IMR-90 (cell line): ENCODE results near the gene DIP2A. TPM values are rescaled to one million over a fixed set of nuclear protein-coding genes. Genes with fewer than 3 reads are reported as not detected.

Source experiments
- ATAC-seq: fragments of 200-7000 bp; cut with Tn5 transposase; 2 replicates; pipeline ENCODE4 v1.9.1; 2020; ENCODE audit warnings: low read depth, mild to moderate bottlenecking, moderate library complexity
- BruUV-seq: library from RNA; stranded (reverse); fragments of 400-500 nt; replicated peaks from 2 replicates; lab custom pipeline; 2021; lab: Mats Ljungman, UMichigan
- CTCF ChIA-PET: fragments of 300-600 bp; formaldehyde crosslinking; extraction: SDS; loops from one replicate; lab custom pipeline; 2021; ENCODE audit warnings: antibody characterized with exemption; lab: Yijun Ruan, JAX
- POLR2A ChIA-PET: fragments of 300-600 bp; sonication (Branson Sonifier 250); formaldehyde crosslinking; loops from one replicate; lab custom pipeline; 2022; ENCODE audit warnings: antibody characterized with exemption; ENCODE audit not compliant: unreplicated experiment; lab: Charles Lee
- DNase-seq: peaks from one replicate; pipeline ENCODE4 v3.0.0; 2013
- H2AFZ ChIP-seq: replicated peaks from 2 replicates; pipeline ENCODE3; 2013; ENCODE audit warnings: low read length, mild to moderate bottlenecking; ENCODE audit not compliant: poor library complexity
- H2AK5ac ChIP-seq: 2 replicates; pipeline ENCODE4 v1.6.1; 2013; ENCODE audit warnings: low read depth, low read length, inconsistent platforms
- H2AK9ac ChIP-seq: replicated peaks from 2 replicates; pipeline ENCODE3; 2013; ENCODE audit warnings: mild to moderate bottlenecking, low read depth, low read length, moderate library complexity; ENCODE audit not compliant: poor library complexity
- H2BK120ac ChIP-seq: 2 replicates; pipeline ENCODE4 v1.6.1; 2013; ENCODE audit warnings: low read depth, low read length, inconsistent platforms
- H2BK15ac ChIP-seq: 3 replicates; pipeline ENCODE4 v1.6.1; 2013; ENCODE audit warnings: low read depth, low read length, inconsistent platforms
- H2BK20ac ChIP-seq: 2 replicates; pipeline ENCODE4 v1.6.1; 2013; ENCODE audit warnings: low read depth, mild to moderate bottlenecking, inconsistent platforms, low read length, moderate library complexity
- H2BK5ac ChIP-seq: 2 replicates; pipeline ENCODE4 v1.6.1; 2013; ENCODE audit warnings: mild to moderate bottlenecking, low read depth, low read length, inconsistent platforms; ENCODE audit not compliant: poor library complexity, severe bottlenecking
- H3K14ac ChIP-seq: replicated peaks from 2 replicates; pipeline ENCODE4 v1.6.1; 2013; ENCODE audit warnings: low read depth, low read length, inconsistent platforms
- H3K18ac ChIP-seq: 2 replicates; pipeline ENCODE4 v1.6.1; 2013; ENCODE audit warnings: low read depth, low read length, control low read depth
- H3K23ac ChIP-seq: 2 replicates; pipeline ENCODE4 v1.6.1; 2013; ENCODE audit warnings: low read depth, low read length, inconsistent platforms
- H3K27ac ChIP-seq: 2 replicates; pipeline ENCODE4 v1.5.1; 2013; ENCODE audit warnings: mild to moderate bottlenecking, control low read depth, low read length; ENCODE audit not compliant: insufficient read depth
- H3K27me3 ChIP-seq: 2 replicates; pipeline ENCODE4 v1.6.1; 2013; ENCODE audit warnings: low read length; ENCODE audit not compliant: control insufficient read depth, insufficient read depth
- H3K36me3 ChIP-seq: 2 replicates; pipeline ENCODE4 v1.6.1; 2013; ENCODE audit warnings: low read length, mixed read lengths; ENCODE audit not compliant: control insufficient read depth, insufficient read depth
- H3K4ac ChIP-seq: 2 replicates; pipeline ENCODE4 v1.6.1; 2013; ENCODE audit warnings: low read depth, low read length, inconsistent platforms
- H3K4me1 ChIP-seq: 2 replicates; pipeline ENCODE4 v1.6.1; 2013; ENCODE audit warnings: low read length, mixed read lengths; ENCODE audit not compliant: control insufficient read depth, insufficient read depth
- H3K4me2 ChIP-seq: 2 replicates; pipeline ENCODE4 v1.6.1; 2013; ENCODE audit warnings: low read depth, mild to moderate bottlenecking, control low read depth, low read length, moderate library complexity
- H3K4me3 ChIP-seq: 2 replicates; pipeline ENCODE4 v1.5.1; 2013; ENCODE audit warnings: low read depth, mild to moderate bottlenecking, control low read depth, low read length, moderate library complexity; ENCODE audit not compliant: insufficient read depth
- H3K56ac ChIP-seq: 2 replicates; pipeline ENCODE4 v1.6.1; 2013; ENCODE audit warnings: low read length, inconsistent platforms; ENCODE audit not compliant: insufficient read depth; ENCODE audit errors: extremely low read depth
- H3K79me1 ChIP-seq, 2 experiments: 2 replicates each; pipeline ENCODE4 v1.6.1; 2013; ENCODE audit warnings: low read length in 2 of 2, inconsistent platforms in 1 of 2, low read depth in 1 of 2
- H3K9ac ChIP-seq: 2 replicates; pipeline ENCODE4 v1.6.1; 2013; ENCODE audit warnings: low read depth, low read length, control low read depth
- H3K9me1 ChIP-seq: 2 replicates; pipeline ENCODE4 v1.6.1; 2013; ENCODE audit warnings: low read length, inconsistent platforms; ENCODE audit not compliant: insufficient read depth
- H3K9me3 ChIP-seq: 2 replicates; pipeline ENCODE4 v1.6.1; 2013; ENCODE audit warnings: low read length; ENCODE audit not compliant: control insufficient read depth, insufficient read depth
- H4K20me1 ChIP-seq: 2 replicates; pipeline ENCODE4 v1.6.1; 2013; ENCODE audit warnings: low read length, inconsistent platforms; ENCODE audit not compliant: insufficient read depth
- H4K5ac ChIP-seq: 2 replicates; pipeline ENCODE4 v1.6.1; 2013; ENCODE audit warnings: mild to moderate bottlenecking, low read depth, low read length, control low read depth
- H4K8ac ChIP-seq, 2 experiments: 2 replicates each; pipeline ENCODE4 v1.6.1; 2013; ENCODE audit warnings: low read depth in 2 of 2, low read length in 2 of 2, control low read depth in 1 of 2, inconsistent platforms in 1 of 2
- H4K91ac ChIP-seq: 2 replicates; pipeline ENCODE4 v1.6.1; 2013; ENCODE audit warnings: low read depth, low read length, inconsistent platforms; ENCODE audit not compliant: insufficient read depth
- CEBPB ChIP-seq: IDR thresholded peaks from 2 replicates; pipeline ENCODE4 v1.6.1; 2012; ENCODE audit warnings: low read depth, low read length, improper control_type of control experiment
- CHD1 ChIP-seq: IDR thresholded peaks from 2 replicates; pipeline ENCODE4 v1.6.1; 2012; ENCODE audit warnings: low read depth, low read length, improper control_type of control experiment
- CTCF ChIP-seq: conservative IDR thresholded peaks from 2 replicates; pipeline ENCODE4 v1.5.1; 2012; ENCODE audit warnings: mild to moderate bottlenecking, low read depth, low read length, improper control_type of control experiment
- MAFK ChIP-seq: IDR thresholded peaks from 2 replicates; pipeline ENCODE4 v1.6.1; 2012; ENCODE audit warnings: low read depth, low read length, improper control_type of control experiment
- MXI1 ChIP-seq: IDR thresholded peaks from 2 replicates; pipeline ENCODE4 v1.6.1; 2012; ENCODE audit warnings: low read depth, mild to moderate bottlenecking, low read length, moderate library complexity, borderline replicate concordance
- NFE2L2 ChIP-seq: fragments of 150-350 bp; IDR thresholded peaks from 2 replicates; pipeline ENCODE4 v1.6.1; 2016; ENCODE audit warnings: low read depth, mild to moderate bottlenecking, low read length
- POLR2A ChIP-seq: IDR thresholded peaks from 2 replicates; pipeline ENCODE4 v1.6.1; 2012; ENCODE audit warnings: mild to moderate bottlenecking, low read depth, low read length
- RAD21 ChIP-seq: IDR thresholded peaks from 2 replicates; pipeline ENCODE4 v1.6.1; 2012; ENCODE audit warnings: low read length, improper control_type of control experiment
- RCOR1 ChIP-seq: IDR thresholded peaks from 2 replicates; pipeline ENCODE4 v1.6.1; 2012; ENCODE audit warnings: mild to moderate bottlenecking, low read length, improper control_type of control experiment; ENCODE audit not compliant: insufficient replicate concordance
- RFX5 ChIP-seq: IDR thresholded peaks from 2 replicates; pipeline ENCODE4 v1.8.0; 2012; ENCODE audit warnings: low read depth, mild to moderate bottlenecking, low read length, moderate library complexity
- SMC3 ChIP-seq: fragments of 150-350 bp; IDR thresholded peaks from 2 replicates; pipeline ENCODE4 v1.6.1; 2016; ENCODE audit warnings: low read depth, mild to moderate bottlenecking, antibody characterized with exemption, low read length, moderate library complexity
- WGBS, 2 experiments: methylation state at CpG; one replicate each; pipeline versions ENCODE4 v1.1.5 to v1.1.7; 2013; ENCODE audit warnings: missing lambda C conversion rate in 2 of 2; ENCODE audit not compliant: insufficient read length in 1 of 2; ENCODE audit errors: extremely low coverage in 2 of 2; 5-methylcytosine and 5-hydroxymethylcytosine counted together
- dilution Hi-C: fragments of 300-500 bp; cut with HindIII; formaldehyde crosslinking; loops from one replicate; pipeline ENCODE4 v1.14.3; 2018; ENCODE audit warnings: low sequenced_read_pairs; ENCODE audit not compliant: unreplicated experiment
- in situ Hi-C: fragments of 300-500 bp; cut with MboI; formaldehyde crosslinking; loops from 3 replicates; pipeline ENCODE4 v1.14.3; 2019; ENCODE audit warnings: low sequenced_read_pairs, inconsistent platforms, mixed read lengths
- intact Hi-C: fragments of 100-400 bp; cut with micrococcal nuclease; formaldehyde crosslinking; loops from 2 replicates; pipeline ENCODE4 v1.10.0; 2022
- polyA plus RNA-seq, 3 experiments: library from polyadenylated mRNA; depleted of rRNA; stranded (reverse); fragments of >200 nt; gene quantifications; 2 replicates each; pipeline ENCODE4 v1.2.3, GENCODE V29; 2012; ENCODE audit warnings: low replicate concordance in 1 of 3
- total RNA-seq: library from RNA; depleted of rRNA; stranded (reverse); fragments of >200 nt; gene quantifications from 2 replicates; pipeline ENCODE4 v1.2.3, GENCODE V29; 2012

DIP2A gene
- total and polyA plus RNA-seq, 2 of the 4 experiments (the other 2 are of a cell fraction), result 17.9 to 24.3 TPM

DNA sequence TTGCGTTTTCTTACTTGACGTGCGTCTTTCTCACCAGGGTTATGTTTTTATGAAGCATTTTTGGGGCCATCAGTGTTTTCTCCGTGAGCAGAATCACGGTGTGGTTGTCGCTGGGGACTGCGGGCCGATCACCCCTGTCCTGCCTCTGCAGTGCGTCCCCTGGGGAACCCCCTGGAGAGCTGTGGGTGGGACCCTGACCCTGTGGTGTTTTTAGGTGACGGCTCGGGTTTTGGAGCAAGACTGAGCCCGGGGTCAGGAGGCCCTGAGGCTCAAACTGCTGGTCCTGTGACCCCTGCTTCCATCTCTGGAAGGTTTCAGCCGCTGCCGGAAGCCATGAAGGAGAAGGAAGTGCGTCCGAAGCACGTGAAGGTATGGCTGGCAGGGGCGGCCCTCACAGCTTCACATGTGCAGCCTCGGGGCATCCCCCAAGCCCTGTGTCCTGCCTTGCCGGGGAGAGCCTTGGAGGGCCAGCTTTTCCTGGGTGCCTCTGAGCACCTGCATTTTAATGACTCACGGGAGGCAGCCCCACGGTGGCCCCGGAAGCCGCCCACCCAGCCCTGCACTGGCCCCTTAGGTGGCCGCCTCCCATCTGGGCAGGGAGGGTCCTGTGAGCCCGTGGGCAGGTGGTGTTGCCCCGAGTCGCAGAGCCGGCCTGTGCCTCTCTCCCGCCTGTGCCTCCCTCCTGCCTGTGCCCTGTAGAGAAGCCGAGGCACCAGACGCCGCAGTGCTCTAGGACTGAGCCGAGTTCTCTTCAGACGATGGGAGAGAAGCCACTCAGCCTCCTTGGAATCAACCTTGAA, 36.7 kb upstream of the DIP2A start:
- TF ChIP-seq POLR2A (no peak), RCOR1 (no peak), CTCF (no peak), CEBPB (no peak), RFX5 (no peak), NFE2L2 (no peak), CHD1 (no peak), MAFK (no peak), MXI1 (no peak), RAD21 (no peak), SMC3 (no peak)
- H3K18ac ChIP-seq, result no peak overlapping the region
- H3K36me3 ChIP-seq, result peaks cover 32% of the 10 kb centered on the region
- no peak overlapping the region for H2AK5ac ChIP-seq
- POLR2A ChIA-PET, result no interaction called here
- no peaks in the 10 kb centered on the region for H3K9me1 ChIP-seq
- no peak overlapping the region for H3K4ac ChIP-seq
- H2AK9ac ChIP-seq, result no peak overlapping the region
- H3K9me3 ChIP-seq, result no peaks in the 10 kb centered on the region
- CTCF ChIA-PET, result no interaction called here
- H4K20me1 ChIP-seq, result no peaks in the 10 kb centered on the region
- H4K91ac ChIP-seq, result no peak overlapping the region
- no peaks in the 10 kb centered on the region for H3K27me3 ChIP-seq
- no peaks in the 10 kb centered on the region for H3K4me1 ChIP-seq
- no peak overlapping the region for H3K4me3 ChIP-seq
- intact Hi-C loops (no loop called here), dilution Hi-C loops (no loop called here), in situ Hi-C loops (no loop called here)
- no peak overlapping the region for H3K56ac ChIP-seq
- H2BK120ac ChIP-seq, result no peak overlapping the region
- H2BK15ac ChIP-seq, result no peak overlapping the region
- H3K79me1 ChIP-seq, result no peaks in the 10 kb centered on the region
- no peak overlapping the region for H2AFZ ChIP-seq
- no peak overlapping the region for H3K27ac ChIP-seq
- H3K9ac ChIP-seq, result no peak overlapping the region
- H4K8ac ChIP-seq, result no peak overlapping the region
- H3K23ac ChIP-seq, result no peak overlapping the region
- WGBS, 2 experiments, result 89% methylated on average over 13 of the region's 35 CpGs; no CpG with 5 or more reads in 1 of the 2 experiments
- no peak overlapping the region for H2BK20ac ChIP-seq
- H3K14ac ChIP-seq, result no peak overlapping the region
- H4K5ac ChIP-seq, result no peak overlapping the region
- H2BK5ac ChIP-seq, result no peak overlapping the region
- no peak for ATAC-seq
- no peak for DNase-seq
- BruUV-seq, result no TSS peak
- no peak overlapping the region for H3K4me2 ChIP-seq
